Stimulated activated CD4-positive, alpha-beta T cell treated with anti-CD3 and anti-CD28 coated beads, Interleukin-4, amount 100 ng/mL, for 4 hours (primary cell): ENCODE results near the gene ADAMTSL4.
"Not testable (repeated sequence)": the region's sequence is repeated elsewhere in the genome, so short reads cannot be mapped to it uniquely, and the experiment has no call there.

Experiments
- DNase-seq, 2 experiments: peaks; one replicate each; pipeline ENCODE4 v3.0.0-alpha.2; 2020

ADAMTSL4 gene

DNA sequence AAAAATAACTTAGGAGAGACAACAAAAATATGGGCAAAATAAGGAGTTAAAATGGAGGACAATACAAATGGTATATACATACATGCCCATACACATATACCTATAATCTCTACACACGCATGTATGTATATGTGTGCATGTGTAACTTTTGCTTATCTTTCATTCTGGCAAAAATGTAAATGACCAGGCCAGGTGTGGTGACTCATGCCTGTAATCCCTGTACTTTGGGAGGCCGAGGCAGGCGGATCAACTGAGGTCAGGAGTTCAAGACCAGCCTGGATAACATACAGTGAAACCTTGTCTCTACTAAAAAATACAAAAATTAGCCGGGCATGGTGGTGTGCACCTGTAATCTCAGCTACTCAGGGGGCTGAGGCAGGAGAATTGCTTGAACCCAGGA is 49.1 kb downstream of the ADAMTSL4 start:
- not testable (repeated sequence) for DNase-seq

DNA sequence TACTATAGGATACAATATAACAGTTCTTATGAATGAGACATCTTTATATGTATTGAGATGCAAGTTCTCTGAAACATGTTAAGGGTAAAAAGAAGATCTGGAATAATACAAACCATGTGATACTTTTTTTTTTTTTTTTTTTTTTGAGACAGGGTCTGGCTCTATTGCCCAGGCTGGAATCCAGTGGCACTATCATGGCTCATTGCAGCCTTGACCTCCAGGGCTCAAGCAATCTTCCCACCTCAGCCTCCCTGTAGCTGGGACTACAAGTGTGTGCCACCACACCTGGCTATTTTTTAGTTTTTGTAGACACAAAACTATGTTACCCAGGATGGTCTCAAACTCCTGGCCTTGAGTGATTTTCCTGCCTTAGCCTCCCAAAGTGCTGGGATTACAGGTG is 52.3 kb downstream of the ADAMTSL4 start:
- no peak for DNase-seq

DNA sequence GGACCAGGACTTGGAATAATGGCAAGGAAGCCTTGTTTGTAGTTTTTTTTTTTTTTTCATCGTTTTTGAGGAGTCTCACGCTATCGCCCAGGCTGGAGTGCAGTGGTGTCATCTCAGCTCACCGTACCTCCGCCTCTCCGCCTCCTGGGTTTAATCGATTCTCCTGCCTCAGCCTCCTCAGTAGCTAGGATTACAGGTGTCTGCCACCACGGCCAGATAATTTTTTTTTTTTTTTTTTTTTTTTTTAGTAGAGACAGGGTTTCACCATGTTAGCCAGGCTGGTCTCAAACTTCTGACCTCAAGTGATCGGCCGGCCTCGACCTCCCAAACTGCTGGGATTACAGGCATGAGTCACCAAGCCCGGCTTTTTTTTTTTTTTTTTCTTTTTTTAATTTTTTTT is 53.2 kb downstream of the ADAMTSL4 start:
- not testable (repeated sequence) for DNase-seq

GRCh38 chr1:150603711-150604110 is 54.5 kb downstream of the ADAMTSL4 start:
- DNase-seq = no peak

DNA sequence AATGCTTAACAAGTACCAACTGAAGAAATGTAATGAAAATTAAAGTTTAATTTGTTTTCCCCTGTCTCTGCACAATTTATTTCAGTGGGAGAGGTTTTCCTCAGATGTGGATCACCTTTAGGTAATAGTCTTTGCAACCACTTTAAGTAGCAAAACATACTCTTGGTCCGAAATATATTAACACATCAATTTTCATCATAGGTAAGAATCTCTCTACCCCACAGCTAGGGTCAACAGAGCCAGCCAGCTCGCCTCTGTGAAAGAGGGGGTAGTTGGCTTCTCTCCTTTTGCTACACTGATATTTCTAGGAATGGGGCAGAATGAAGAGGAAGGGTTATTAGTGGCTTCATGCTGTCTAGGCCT is 55.0 kb downstream of the ADAMTSL4 start:
- no peak for DNase-seq

DNA sequence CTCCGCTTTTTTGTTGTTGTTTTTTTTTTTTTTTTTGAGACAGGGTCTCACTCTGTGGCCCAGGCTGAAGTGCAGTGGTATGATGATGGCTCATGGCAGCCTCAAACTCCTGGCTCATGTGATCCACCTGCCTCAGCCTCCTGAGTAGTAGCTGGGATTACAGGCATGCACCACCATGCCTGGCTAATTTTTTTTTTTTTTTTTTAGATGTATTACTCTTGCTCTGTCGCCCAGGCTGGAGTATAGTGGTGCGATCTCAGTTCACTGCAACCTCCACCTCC is 56.2 kb downstream of the ADAMTSL4 start:
- not testable (repeated sequence) for DNase-seq

DNA sequence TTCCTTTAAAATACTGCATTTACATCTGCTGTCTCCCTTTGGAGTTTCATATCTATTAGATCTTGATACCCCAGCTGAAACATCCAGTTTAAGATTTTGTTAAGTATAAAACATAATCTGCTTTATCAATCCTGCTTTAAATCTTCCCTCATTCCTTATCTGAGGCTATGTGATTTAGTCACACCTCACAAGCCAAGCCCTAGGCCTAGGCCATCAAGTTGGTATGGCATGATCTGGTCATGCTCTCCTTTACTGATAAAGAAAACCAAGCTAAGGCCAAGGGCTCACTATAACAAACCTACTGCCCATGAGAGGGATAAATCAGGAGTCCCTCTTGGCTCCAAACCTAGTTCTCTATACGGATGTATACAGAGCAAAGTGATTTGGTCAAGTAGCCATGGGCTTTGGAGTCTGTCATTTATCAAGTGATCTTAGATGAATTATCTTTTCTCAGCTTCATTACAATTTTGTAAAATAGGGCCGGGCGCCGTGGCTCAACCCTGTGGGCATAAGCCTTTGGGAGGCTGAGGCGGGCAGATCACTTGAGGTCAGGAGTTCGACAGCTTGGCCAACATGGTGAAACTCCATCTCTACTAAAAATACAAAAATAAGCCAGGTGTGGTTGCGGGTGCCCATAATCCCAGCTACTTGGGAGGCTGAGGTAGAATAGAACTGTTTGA is 57.4 kb downstream of the ADAMTSL4 start:
- no peak for DNase-seq

DNA sequence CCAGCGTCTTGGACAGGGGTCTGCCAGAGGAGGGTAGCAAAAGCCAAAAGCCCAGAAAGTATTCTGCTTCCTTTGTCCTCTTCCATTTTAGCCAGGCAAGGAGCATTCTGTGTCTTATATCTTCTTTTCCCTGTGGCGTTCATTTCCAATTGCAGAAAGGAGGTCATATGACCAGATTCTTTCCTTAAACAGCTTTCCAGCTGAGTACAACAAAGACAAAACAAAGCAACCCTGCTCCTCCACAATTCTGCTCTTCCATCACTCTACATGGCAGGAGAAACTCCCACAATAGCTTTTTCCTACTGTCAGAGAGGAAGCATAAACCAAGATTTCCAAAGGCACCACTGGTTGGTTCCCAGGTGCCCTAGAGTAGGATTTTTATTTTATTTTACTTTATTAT is 60.5 kb downstream of the ADAMTSL4 start:
- DNase-seq = no peak
